Measurements from ENCODE around the gene APOBEC3H.

Gene APOBEC3H

GRCh38 chr22:39080052-39080762 is 16.8 kb upstream of the APOBEC3H start:
- in situ Hi-C loops (cut with MboI; ENCODE audit: low sequenced_read_pairs): no loop called here

DNA sequence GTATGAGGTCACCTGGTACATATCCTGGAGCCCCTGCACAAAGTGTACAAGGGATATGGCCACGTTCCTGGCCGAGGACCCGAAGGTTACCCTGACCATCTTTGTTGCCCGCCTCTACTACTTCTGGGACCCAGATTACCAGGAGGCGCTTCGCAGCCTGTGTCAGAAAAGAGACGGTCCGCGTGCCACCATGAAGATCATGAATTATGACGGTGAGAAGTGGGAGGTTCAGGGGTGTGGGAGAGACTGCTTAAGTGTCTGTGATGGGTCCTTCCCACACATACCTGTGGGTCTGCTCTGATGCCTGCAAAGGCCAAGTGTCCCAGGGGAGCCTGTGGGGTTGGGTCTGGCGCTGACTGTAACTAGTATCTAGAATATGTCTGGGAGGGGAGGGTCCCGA is 16.0 kb upstream of the APOBEC3H start:
- in situ Hi-C loops (cut with MboI; ENCODE audit: low sequenced_read_pairs): no loop called here

GRCh38 chr22:39081598-39081997 is 15.4 kb upstream of the APOBEC3H start:
- in situ Hi-C loops (cut with MboI; ENCODE audit: low sequenced_read_pairs): no loop called here

DNA sequence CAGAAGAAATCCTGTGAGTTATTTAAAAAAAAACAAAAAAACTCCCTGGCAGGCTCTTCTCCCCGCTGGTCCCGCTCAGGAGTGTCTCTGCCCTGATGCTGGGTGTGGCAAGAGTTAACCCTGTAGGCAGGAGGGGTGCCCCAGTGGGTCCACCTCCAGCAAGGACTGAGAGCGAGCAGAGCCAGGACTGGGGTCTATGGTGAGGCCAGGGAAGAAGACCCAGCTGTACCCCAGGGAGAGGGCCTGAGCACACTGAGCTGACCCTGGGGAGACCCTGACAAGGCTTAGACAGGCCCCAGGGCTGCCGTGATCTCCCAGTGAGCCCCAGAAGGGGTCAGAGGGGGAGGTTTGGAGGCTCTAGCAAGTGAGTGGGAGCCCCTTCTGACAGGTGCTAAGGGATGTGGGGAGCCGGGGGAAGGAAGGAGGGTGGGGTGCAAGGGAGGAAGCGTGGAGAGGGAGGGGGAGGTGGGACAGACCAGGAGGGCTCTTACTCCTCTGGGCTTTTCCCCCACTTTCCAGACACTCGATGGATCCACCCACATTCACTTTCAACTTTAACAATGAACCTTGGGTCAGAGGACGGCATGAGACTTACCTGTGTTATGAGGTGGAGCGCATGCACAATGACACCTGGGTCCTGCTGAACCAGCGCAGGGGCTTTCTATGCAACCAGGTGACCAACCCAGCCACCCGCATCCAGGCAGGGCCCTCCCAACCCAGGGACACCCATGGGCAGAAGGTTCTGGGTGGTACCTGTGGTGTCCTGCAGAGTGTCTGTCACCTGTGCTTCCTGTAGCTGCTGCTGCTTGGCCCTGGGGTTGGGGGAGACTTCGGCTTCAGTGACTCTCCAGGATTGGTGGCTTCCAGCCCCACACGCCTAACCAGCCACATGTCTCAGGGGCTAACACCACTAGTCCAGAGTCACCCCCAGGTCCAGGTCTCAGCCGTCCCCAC is 13.6 kb upstream of the APOBEC3H start:
- in situ Hi-C loops (cut with MboI; ENCODE audit: low sequenced_read_pairs): no loop called here

DNA sequence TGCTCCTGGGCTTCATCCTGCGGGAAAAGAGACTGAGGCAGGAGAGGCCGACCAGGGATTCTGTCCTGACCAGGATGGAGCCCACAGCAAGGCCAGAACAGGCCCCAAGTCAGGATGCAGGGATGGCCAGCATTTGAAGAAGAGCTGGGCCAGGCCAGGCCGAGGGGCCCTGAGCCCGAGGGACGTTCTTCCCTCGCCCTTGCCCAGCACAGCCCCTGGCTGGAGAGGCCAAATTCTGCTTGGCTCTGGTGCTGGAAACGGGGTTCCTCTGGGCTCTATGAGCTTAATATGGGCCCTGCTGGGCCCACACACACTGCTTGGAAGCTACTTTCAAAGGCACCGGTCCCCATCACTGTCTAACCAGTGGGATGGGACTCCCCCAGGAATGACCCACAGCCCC is 12.4 kb upstream of the APOBEC3H start:
- in situ Hi-C loops (cut with MboI; ENCODE audit: low sequenced_read_pairs): no loop called here

DNA sequence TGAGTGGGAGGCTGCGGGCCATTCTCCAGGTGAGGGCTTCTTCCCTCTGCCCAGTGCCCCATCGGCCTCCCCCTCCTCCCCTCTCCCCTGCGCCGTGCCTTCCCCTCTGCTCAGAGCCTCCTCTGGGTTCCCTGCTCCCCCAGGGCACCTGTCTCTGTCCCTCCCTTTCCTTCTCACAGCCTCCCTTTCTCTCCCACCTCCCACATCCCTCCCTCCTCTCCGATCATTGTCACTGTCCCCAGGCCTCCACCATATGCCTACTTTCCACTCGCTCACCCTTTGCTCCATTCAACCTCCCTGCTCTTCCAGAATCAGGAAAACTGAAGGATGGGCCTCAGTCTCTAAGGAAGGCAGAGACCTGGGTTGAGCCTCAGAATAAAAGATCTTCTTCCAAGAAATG is 9.9 kb upstream of the APOBEC3H start:
- in situ Hi-C loops (cut with MboI; ENCODE audit: low sequenced_read_pairs): no loop called here

DNA sequence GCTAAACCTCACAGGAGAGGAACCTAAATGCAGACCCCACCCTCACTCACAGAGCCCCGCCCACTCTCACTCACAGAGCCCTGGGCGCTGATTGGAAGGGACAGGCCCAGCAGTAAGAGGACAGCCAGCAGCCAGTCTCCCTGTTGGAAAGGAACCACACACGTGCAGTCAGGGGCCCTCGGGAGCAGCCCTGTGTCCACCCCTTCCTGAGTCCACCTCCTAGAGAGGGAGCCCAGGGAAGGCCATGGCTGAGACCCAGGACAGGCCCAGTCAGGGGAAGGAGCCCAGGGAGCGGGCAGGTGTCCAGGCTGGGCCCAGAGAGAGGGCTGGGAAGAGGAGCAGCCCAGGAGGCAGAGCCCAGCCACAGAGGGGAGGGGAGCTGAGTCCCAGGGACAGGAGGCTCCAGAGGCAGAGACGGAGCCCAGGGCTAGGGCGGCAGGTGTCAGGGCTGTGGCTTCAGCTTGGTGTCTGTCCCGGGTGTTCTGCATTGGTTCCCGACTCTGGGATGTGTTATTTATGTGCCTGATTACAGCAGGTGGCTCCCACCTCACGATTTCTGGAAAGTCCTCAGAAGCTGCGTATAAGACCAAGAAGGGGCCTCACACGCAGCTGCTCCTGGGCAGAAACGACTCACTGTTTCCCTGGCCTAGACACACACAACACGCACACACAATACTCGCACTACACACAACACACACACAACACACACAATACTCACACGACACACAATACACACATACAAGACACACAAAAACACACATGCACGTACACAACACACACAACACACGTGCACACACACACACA is 9.0 kb upstream of the APOBEC3H start:
- in situ Hi-C loops (cut with MboI; ENCODE audit: low sequenced_read_pairs): no loop called here

- in situ Hi-C loops (cut with MboI; ENCODE audit: low sequenced_read_pairs): no loop called here
Measured at GRCh38 chr22:39088685-39089032, 8.4 kb upstream of the APOBEC3H start.

- in situ Hi-C loops (cut with MboI; ENCODE audit: low sequenced_read_pairs): no loop called here
Measured at GRCh38 chr22:39089928-39090327, 7.1 kb upstream of the APOBEC3H start.

DNA sequence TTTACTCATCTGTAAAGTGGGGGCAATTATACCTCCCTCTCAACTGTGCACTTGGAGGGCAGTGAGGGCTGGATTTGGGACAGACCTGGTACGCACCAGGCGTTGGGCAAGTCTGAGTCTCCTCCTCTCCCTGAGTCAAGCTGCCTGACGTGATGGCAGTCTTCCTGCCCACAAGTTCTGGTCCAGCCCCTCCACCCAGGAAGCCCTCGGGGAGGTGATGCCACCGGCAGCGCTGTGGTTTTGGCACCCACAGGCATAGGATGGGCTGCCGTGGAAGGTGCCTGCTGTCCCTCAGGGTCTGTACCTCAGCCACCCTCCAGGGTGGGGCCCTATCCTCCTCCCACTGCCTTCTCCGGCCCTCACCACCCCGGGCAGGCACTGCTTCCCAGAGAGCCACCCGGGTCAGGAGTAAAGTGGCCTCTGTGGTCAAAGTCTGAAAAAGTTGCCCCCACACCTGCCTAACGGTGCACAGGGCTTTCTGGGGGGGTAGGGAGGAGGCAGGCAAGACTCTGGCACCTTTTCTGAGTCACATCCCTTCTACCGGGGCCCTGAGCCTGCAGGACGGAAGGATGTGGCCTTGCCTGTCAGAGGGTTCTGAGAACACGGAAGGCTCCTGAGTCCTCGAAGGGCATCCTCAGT is 6.5 kb upstream of the APOBEC3H start:
- in situ Hi-C loops (cut with MboI; ENCODE audit: low sequenced_read_pairs): no loop called here

GRCh38 chr22:39091126-39092081 is 5.6 kb upstream of the APOBEC3H start:
- in situ Hi-C loops (cut with MboI; ENCODE audit: low sequenced_read_pairs): no loop called here

- in situ Hi-C loops (cut with MboI; ENCODE audit: low sequenced_read_pairs): no loop called here
Measured at GRCh38 chr22:39092111-39092862, 4.8 kb upstream of the APOBEC3H start.

- in situ Hi-C loops (cut with MboI; ENCODE audit: low sequenced_read_pairs): no loop called here
Measured at GRCh38 chr22:39094717-39095389, 2.2 kb upstream of the APOBEC3H start.

GRCh38 chr22:39095971-39096370 is 1.1 kb upstream of the APOBEC3H start:
- in situ Hi-C loops (cut with MboI; ENCODE audit: low sequenced_read_pairs): no loop called here

- in situ Hi-C loops (cut with MboI; ENCODE audit: low sequenced_read_pairs): no loop called here
Measured at GRCh38 chr22:39098026-39098425, 982 bp downstream of the APOBEC3H start.

GRCh38 chr22:39098576-39098975 is 1.5 kb downstream of the APOBEC3H start:
- in situ Hi-C loops (cut with MboI; ENCODE audit: low sequenced_read_pairs): no loop called here

DNA sequence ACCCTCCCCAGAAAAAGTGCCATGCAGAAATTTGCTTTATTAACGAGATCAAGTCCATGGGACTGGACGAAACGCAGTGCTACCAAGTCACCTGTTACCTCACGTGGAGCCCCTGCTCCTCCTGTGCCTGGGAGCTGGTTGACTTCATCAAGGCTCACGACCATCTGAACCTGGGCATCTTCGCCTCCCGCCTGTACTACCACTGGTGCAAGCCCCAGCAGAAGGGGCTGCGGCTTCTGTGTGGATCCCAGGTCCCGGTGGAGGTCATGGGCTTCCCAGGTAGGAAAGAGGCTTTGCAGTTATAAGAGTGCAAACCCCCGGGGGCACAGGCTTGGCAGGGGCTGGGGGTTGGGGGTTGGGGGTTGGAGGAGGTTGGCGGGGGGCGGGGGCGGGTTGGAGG is 4.2 kb downstream of the APOBEC3H start:
- in situ Hi-C loops (cut with MboI; ENCODE audit: low sequenced_read_pairs): loop anchor here (25.0 kb wide), 1 partner anchor 239 kb away; the partner anchor contains the start of gene CBX6

DNA sequence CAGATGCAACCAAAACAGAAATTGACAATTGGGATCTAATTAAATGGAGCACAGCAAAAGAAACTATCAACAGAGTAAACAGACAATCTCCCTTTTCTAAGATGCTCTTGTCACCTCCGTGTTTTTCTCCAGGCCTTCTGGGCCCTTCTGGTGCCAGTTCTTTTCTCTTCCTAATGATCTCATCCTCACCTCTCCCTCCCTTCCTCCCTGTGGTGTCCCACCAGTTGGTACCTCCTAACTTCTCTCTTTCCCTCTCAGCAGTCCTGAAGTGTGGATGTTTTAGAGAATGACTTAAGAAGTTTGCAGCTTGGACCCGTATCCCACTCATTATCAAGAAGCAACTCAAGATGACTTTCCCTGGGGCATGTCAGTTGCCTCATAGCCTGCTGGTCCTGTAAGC is 6.4 kb downstream of the APOBEC3H start:
- in situ Hi-C loops (cut with MboI; ENCODE audit: low sequenced_read_pairs): loop anchor here (25.0 kb wide), 1 partner anchor 241 kb away; the partner anchor contains the start of gene CBX6
